HepG2 (cell line): Measurements from ENCODE around the gene NMRAL1. TPM values are rescaled to one million over a fixed set of nuclear protein-coding genes. Genes with fewer than 3 reads are reported as not detected.

Source experiments
- KIAA2018 ChIP-seq: sonication (generic); formaldehyde crosslinking; IDR thresholded peaks from 2 replicates; pipeline ENCODE4 v1.5.0; 2020; ENCODE audit warnings: mild to moderate bottlenecking, missing genetic modification reagents, borderline replicate concordance
- KMT2B ChIP-seq: IDR thresholded peaks from 2 replicates; pipeline ENCODE4 v1.6.1; 2016; ENCODE audit warnings: missing genetic modification reagents, missing compliant biosample characterization
- PRDM10 ChIP-seq: sonication (generic); formaldehyde crosslinking; IDR thresholded peaks from 2 replicates; pipeline ENCODE4 v1.4.0; 2020; ENCODE audit warnings: low read depth, missing genetic modification reagents
- TGIF2 ChIP-seq: IDR thresholded peaks from 2 replicates; pipeline ENCODE4 v1.6.1; 2016; ENCODE audit warnings: control low read depth, missing compliant biosample characterization
- ZNF260 ChIP-seq: sonication (generic); formaldehyde crosslinking; IDR thresholded peaks from 2 replicates; pipeline ENCODE4 v1.4.0; 2020; ENCODE audit warnings: missing genetic modification reagents, low read depth, mild to moderate bottlenecking, borderline replicate concordance
- ZNF446 ChIP-seq: sonication (generic); formaldehyde crosslinking; IDR thresholded peaks from 2 replicates; pipeline ENCODE4 v1.5.0; 2020; ENCODE audit warnings: mild to moderate bottlenecking, missing genetic modification reagents
- ZNF605 ChIP-seq: sonication (generic); formaldehyde crosslinking; IDR thresholded peaks from 2 replicates; pipeline ENCODE4 v1.8.0; 2022; ENCODE audit warnings: mild to moderate bottlenecking, missing genetic modification reagents
- ZNF724P ChIP-seq: sonication (generic); formaldehyde crosslinking; IDR thresholded peaks from 2 replicates; pipeline ENCODE4 v1.8.0; 2022; ENCODE audit warnings: missing genetic modification reagents, borderline replicate concordance
- ZNF850 ChIP-seq: sonication (generic); formaldehyde crosslinking; conservative IDR thresholded peaks from 2 replicates; pipeline ENCODE4 v1.9.0; 2021; ENCODE audit warnings: mild to moderate bottlenecking, missing genetic modification reagents
- polyA plus RNA-seq, 8 experiments: library from polyadenylated mRNA; depleted of rRNA in 3 of 8; stranded (reverse) in 7 of 8; unstranded in 1 of 8; fragments of >200 nt; fragmentation: Illumina TruSeq in 4 of 8; extraction: Trizol in 4 of 8; gene quantifications; 2 replicates each; pipeline versions ENCODE4 v1.2.1 to v1.2.3, GENCODE V29; 2011 to 2016; ENCODE audit warnings: low read depth in 4 of 8, missing spikeins in 1 of 8, mixed read lengths in 1 of 8; ENCODE audit not compliant: insufficient read depth in 1 of 8
- total RNA-seq, 5 experiments: library from RNA; depleted of rRNA; stranded (reverse); fragments of >200 nt; fragmentation: Illumina TruSeq; extraction: Trizol; gene quantifications; 2 replicates each; pipeline ENCODE4 v1.2.3, GENCODE V29; 2016; ENCODE audit warnings: low read depth in 1 of 5
- TF ChIP-seq, protein P1 (sequence below): sonication (generic); formaldehyde crosslinking; IDR thresholded peaks from 2 replicates; pipeline ENCODE4 v1.8.1; 2023; ENCODE audit warnings: mild to moderate bottlenecking, moderate library complexity, missing genetic modification reagents

Gene NMRAL1
- total and polyA plus RNA-seq, 2 of the 13 experiments (the other 11 are each of a cell fraction or from before 2014, with no cell fraction given): 30.8 to 33.1 TPM

DNA sequence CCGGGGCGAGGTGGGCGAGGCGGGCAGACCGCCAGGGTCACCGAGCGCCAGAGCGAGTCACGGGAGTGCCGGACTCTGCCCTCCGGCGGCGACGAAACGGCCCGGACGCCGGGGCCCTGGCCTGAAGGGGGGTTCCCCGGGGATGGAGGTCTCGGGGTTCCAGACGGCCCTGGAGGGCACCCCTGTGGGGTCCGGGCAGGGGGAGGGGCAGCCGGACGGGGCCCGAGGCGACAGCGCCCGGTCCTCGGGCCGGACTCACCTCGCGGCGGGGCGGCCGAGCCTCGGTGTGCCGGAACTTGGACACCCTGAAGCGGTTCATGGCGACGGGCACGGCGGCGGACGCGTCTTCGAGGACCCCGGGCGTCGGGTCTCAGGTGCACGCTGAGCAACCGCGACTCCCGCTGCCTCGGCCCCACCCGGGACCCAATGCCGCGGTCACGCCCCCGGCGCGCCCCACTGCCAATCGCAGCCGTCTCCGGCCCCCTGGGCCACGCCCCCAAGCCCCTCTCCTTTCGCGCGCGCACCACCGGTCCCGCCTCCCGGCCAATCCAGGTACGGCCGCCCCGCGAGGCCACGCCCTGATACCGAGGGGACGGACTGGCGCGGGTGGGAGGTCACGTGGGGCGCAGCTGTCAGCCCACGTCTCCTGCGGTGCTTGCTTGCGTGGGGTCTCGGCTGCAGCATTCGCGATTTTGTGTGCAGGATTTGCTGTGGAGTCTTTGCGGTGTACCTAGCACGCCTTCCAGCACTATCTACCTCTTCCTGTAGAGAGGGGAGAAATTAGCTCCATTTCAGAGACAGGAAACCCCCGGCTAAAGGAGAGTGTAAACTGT, 58.0 kb downstream of the NMRAL1 start, which contains the start of gene CORO7 (continued):
- TF ChIP-seq PRDM10 (CRISPR knock-in tag) (0 out of 2 replicates have a peak, but pooled peaks have one; percentile 25), ZNF724P (CRISPR knock-in tag) (0 out of 2 replicates have a peak, but pooled peaks have one; percentile 41), TGIF2 (CRISPR knock-in tag) (peak; percentile 83), KMT2B (CRISPR knock-in tag) (peak; percentile 25; the same call in 1 of the 2 replicates), ZNF260 (CRISPR knock-in tag) (no peak), ZNF446 (0 out of 2 replicates have a peak, but pooled peaks have one; percentile 54), ZNF605 (CRISPR knock-in tag) (0 out of 2 replicates have a peak, but pooled peaks have one; percentile 65), ZNF850 (CRISPR knock-in tag) (no peak), KIAA2018 (CRISPR knock-in tag) (no peak)
- TF ChIP-seq, protein P1, sequence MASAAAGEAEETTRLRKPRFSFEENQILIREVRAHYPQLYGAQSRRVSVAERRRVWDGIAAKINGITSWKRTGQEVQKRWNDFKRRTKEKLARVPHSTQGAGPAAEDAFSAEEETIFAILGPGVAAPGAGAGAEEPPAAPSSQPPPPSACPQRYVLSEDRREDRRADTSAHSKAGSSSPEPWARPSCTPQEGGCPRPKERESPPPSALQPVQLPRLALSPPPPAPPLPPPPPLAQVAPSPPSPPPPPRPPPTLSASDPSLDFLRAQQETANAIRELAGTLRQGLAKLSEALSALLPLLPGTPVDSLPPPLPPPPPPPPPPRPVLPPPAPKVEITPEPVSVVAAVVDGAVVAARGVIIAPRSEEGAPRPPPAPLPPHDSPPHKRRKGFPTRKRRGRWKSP (CRISPR knock-in tag): peak; percentile 65
